Naive thymus-derived CD4-positive, alpha-beta T cell (primary cell): ENCODE data around the gene GLMN. TPM values are rescaled to one million over a fixed set of nuclear protein-coding genes. Genes with fewer than 3 reads are reported as not detected.

Experiments used
- ATAC-seq: fragments of 150-1000 bp; cut with Tn5 transposase; 2 replicates; pipeline ENCODE4 v1.10.0; 2021; ENCODE audit warnings: mild to moderate bottlenecking, moderate library complexity
- CTCF ChIA-PET: fragments of 350-600 bp; sonication (Branson Sonifier 250); formaldehyde crosslinking; loops from one replicate; lab custom pipeline; 2021; ENCODE audit warnings: antibody characterized with exemption; lab: Charles Lee
- POLR2A ChIA-PET: fragments of 350-600 bp; sonication (Branson Sonifier 250); formaldehyde crosslinking; loops from one replicate; lab custom pipeline; 2021; ENCODE audit warnings: antibody characterized with exemption, inconsistent platforms; lab: Charles Lee
- DNase-seq, 9 donors: peaks; one replicate each; pipeline versions ENCODE4 v3.0.0 to v3.0.0-alpha.2; 2020 to 2022; ENCODE audit warnings: mixed read lengths in 1 of 9
- H3K27ac ChIP-seq: one replicate; pipeline ENCODE4 v1.7.0; 2013; ENCODE audit warnings: mild to moderate bottlenecking, low read depth, low read length, moderate library complexity
- H3K27me3 ChIP-seq, 2 donors: one replicate each; pipeline ENCODE4 v1.7.0; 2013; ENCODE audit warnings: low read length in 2 of 2, mild to moderate bottlenecking in 2 of 2, moderate library complexity in 2 of 2; ENCODE audit not compliant: control insufficient read depth in 2 of 2, insufficient read depth in 2 of 2
- H3K36me3 ChIP-seq, 3 experiments: 1 replicate in 2 of 3; 2 replicates in 1 of 3; pipeline ENCODE4 v1.7.0; 2013; ENCODE audit warnings: low read length in 3 of 3, mild to moderate bottlenecking in 3 of 3, moderate library complexity in 1 of 3; ENCODE audit not compliant: insufficient read depth in 3 of 3, control insufficient read depth in 2 of 3
- H3K4me1 ChIP-seq, 2 donors: one replicate each; pipeline ENCODE4 v1.7.0; 2013; ENCODE audit warnings: low read length in 2 of 2, mild to moderate bottlenecking in 2 of 2, moderate library complexity in 1 of 2; ENCODE audit not compliant: control insufficient read depth in 2 of 2, insufficient read depth in 2 of 2
- H3K4me3 ChIP-seq: 2 replicates; pipeline ENCODE4 v1.7.0; 2013; ENCODE audit warnings: mild to moderate bottlenecking, low read length
- H3K9me3 ChIP-seq, 3 experiments: 1 replicate in 2 of 3; 2 replicates in 1 of 3; pipeline ENCODE4 v1.7.0; 2013; ENCODE audit warnings: low read length in 3 of 3; ENCODE audit not compliant: control insufficient read depth in 2 of 3
- H3K27ac Mint-ChIP-seq, 9 donors: one replicate each; pipeline ENCODE4 v1.8.0; 2020 to 2022; ENCODE audit warnings: mixed read lengths in 9 of 9, mild to moderate bottlenecking in 8 of 9, moderate library complexity in 5 of 9, inconsistent platforms in 2 of 9
- H3K27me3 Mint-ChIP-seq, 5 donors: one replicate each; pipeline ENCODE4 v1.8.0; 2021 to 2022; ENCODE audit warnings: mixed read lengths in 5 of 5, mild to moderate bottlenecking in 1 of 5
- H3K36me3 Mint-ChIP-seq, 5 donors: one replicate each; pipeline ENCODE4 v1.8.0; 2020 to 2022; ENCODE audit warnings: mixed read lengths in 5 of 5, mild to moderate bottlenecking in 3 of 5, inconsistent platforms in 1 of 5
- H3K4me1 Mint-ChIP-seq, 7 donors: one replicate each; pipeline ENCODE4 v1.8.0; 2020 to 2022; ENCODE audit warnings: mixed read lengths in 7 of 7, mild to moderate bottlenecking in 3 of 7, inconsistent platforms in 1 of 7
- H3K4me3 Mint-ChIP-seq, 10 donors: one replicate each; pipeline ENCODE4 v1.8.0; 2020 to 2022; ENCODE audit warnings: mild to moderate bottlenecking in 10 of 10, mixed read lengths in 10 of 10, moderate library complexity in 6 of 10, inconsistent platforms in 2 of 10
- H3K9me3 Mint-ChIP-seq, 11 donors: one replicate each; pipeline ENCODE4 v1.8.0; 2020 to 2022; ENCODE audit warnings: mixed read lengths in 11 of 11, mild to moderate bottlenecking in 4 of 11, inconsistent platforms in 1 of 11, moderate library complexity in 1 of 11
- intact Hi-C, 2 donors: fragments of 100-400 bp; cut with micrococcal nuclease; formaldehyde crosslinking; loops; one replicate each; pipeline ENCODE4 v1.15.1; 2023
- polyA plus RNA-seq, 2 donors: library from polyadenylated mRNA; unstranded; fragments of 300-500 nt; fragmentation: Illumina TruSeq; gene quantifications; one replicate each; pipeline ENCODE4 v1.2.3, GENCODE V29; 2021
- total RNA-seq, 6 experiments: library from RNA in 5 of 6; stranded (reverse) in 5 of 6; gene quantifications; 1 replicate in 5 of 6; 2 replicates in 1 of 6; pipeline ENCODE4 v1.2.3 and lab custom pipeline; 2021 to 2026

The GLMN gene
- total and polyA plus RNA-seq, 7 experiments from 2014 or later = 8.6 to 27.0 (median 13.9) TPM

DNA sequence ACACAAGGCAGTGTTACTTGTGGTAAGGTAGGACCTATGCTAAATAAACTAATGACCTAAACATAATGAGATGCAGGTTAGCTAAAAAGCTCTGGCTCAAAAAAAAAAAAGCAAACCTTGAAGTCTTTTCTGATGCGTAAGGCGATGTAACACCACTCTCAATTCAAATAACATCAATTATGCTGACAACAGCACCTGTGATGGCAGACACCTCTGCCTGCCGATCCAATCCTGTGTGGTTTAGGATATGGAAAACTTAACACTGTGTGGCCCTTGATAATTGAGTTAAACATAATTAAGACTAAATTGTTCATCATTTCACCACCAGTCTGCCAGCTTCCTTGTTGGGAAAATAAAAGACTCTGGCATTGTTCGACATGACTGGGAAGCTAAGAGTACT, 9.2 kb upstream of the GLMN start:
- Mint-ChIP-seq H3K4me3 (no peak overlapping the region), H3K4me1 (peaks cover 6 to 26% (median 16%) of the 10 kb centered on the region in 7 donors), H3K27me3 (no peaks in the 10 kb centered on the region), H3K9me3 (no peaks in the 10 kb centered on the region), H3K27ac (no peak overlapping the region), H3K36me3 (peaks cover 7 to 33% (median 19%) of the 10 kb centered on the region in 5 donors)
- intact Hi-C loops = no loop called here
- POLR2A ChIA-PET = interaction anchor here (0.6 kb wide), 1 partner anchor 166 kb away, joined by 3 read pairs; no protein-coding TSS in a partner anchor
- Histone ChIP-seq H3K27ac (no peak overlapping the region), H3K4me3 (no peak overlapping the region), H3K27me3 (no peaks in the 10 kb centered on the region), H3K4me1 (peaks cover 3 to 7% of the 10 kb centered on the region in 2 donors), H3K9me3 (no peaks in the 10 kb centered on the region), H3K36me3 (peaks cover 0 to 7% (median 0%) of the 10 kb centered on the region in 3 experiments)
- DNase-seq (no peak), ATAC-seq (no peak)
- CTCF ChIA-PET = interaction anchor here (0.6 to 1.3 kb wide), 7 partner anchors 11 to 314 kb away, joined by 3 to 5 read pairs (median 4); no protein-coding TSS in a partner anchor

DNA sequence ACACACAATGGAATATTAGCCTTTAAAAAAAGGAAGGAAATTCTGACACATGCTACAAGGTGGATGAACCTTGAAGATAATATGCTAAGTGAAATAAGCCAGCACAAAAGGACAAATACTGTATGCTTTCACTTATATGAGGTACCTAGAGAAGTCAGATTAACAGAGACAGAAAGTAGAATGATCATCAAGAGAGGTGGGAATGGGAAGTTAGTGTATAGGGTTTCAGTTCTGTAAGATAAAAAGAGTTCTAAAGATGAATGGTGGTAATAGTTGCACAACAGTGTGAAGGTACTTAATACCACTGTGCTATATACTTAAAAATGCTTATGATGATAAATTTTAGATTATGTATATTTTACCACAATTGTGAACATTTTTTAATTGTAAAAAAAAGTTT, 7.2 kb upstream of the GLMN start:
- Histone ChIP-seq H3K27ac (no peak overlapping the region), H3K4me3 (no peak overlapping the region), H3K36me3 (peaks cover 0 to 7% (median 0%) of the 10 kb centered on the region in 3 experiments), H3K9me3 (no peaks in the 10 kb centered on the region), H3K4me1 (peaks cover 0 to 2% of the 10 kb centered on the region in 2 donors), H3K27me3 (no peaks in the 10 kb centered on the region)
- no peak overlapping the region for H3K4me3 Mint-ChIP-seq
- H3K36me3 Mint-ChIP-seq = peaks cover 7 to 24% (median 19%) of the 10 kb centered on the region in 5 donors
- no peak for DNase-seq
- CTCF ChIA-PET = no interaction called here
- H3K9me3 Mint-ChIP-seq = no peaks in the 10 kb centered on the region
- H3K4me1 Mint-ChIP-seq = peaks cover 3 to 20% (median 17%) of the 10 kb centered on the region in 7 donors
- H3K27me3 Mint-ChIP-seq = no peaks in the 10 kb centered on the region
- POLR2A ChIA-PET = interaction anchor here (0.7 to 2.0 kb wide), 3 partner anchors 10 to 95 kb away, joined by 3 to 6 read pairs (median 3); no protein-coding TSS in a partner anchor
- intact Hi-C loops = no loop called here
- H3K27ac Mint-ChIP-seq = peak overlapping the region in 2 of 9 donors; percentile 6 to 38
- ATAC-seq = no peak

- intact Hi-C loops = no loop called here
- Mint-ChIP-seq H3K27ac (no peak overlapping the region), H3K36me3 (peaks cover 10 to 29% (median 14%) of the 10 kb centered on the region in 5 donors), H3K4me3 (peak overlapping the region in 4 of 10 donors; percentile 21 to 97 (median 32)), H3K27me3 (no peaks in the 10 kb centered on the region), H3K4me1 (peaks cover 22 to 51% (median 41%) of the 10 kb centered on the region in 7 donors), H3K9me3 (no peaks in the 10 kb centered on the region)
- H3K27me3 ChIP-seq = no peaks in the 10 kb centered on the region
- H3K4me3 ChIP-seq = no peak overlapping the region
- ChIA-PET CTCF (interaction anchor here (0.7 to 1.4 kb wide), 3 partner anchors 9 to 322 kb away, joined by 3 to 6 read pairs (median 4); no protein-coding TSS in a partner anchor), POLR2A (interaction anchor here (0.5 to 1.8 kb wide), 5 partner anchors 9 to 286 kb away, joined by 3 to 5 read pairs (median 3); no protein-coding TSS in a partner anchor)
- no peak for DNase-seq
- peaks cover 0 to 20% (median 0%) of the 10 kb centered on the region in 3 experiments for H3K36me3 ChIP-seq
- no peak overlapping the region for H3K27ac ChIP-seq
- peaks cover 10 to 19% of the 10 kb centered on the region in 2 donors for H3K4me1 ChIP-seq
- no peak for ATAC-seq
- no peaks in the 10 kb centered on the region for H3K9me3 ChIP-seq
Measured at GRCh38 chr1:92301021-92301420, 2.2 kb upstream of the GLMN start.

DNA sequence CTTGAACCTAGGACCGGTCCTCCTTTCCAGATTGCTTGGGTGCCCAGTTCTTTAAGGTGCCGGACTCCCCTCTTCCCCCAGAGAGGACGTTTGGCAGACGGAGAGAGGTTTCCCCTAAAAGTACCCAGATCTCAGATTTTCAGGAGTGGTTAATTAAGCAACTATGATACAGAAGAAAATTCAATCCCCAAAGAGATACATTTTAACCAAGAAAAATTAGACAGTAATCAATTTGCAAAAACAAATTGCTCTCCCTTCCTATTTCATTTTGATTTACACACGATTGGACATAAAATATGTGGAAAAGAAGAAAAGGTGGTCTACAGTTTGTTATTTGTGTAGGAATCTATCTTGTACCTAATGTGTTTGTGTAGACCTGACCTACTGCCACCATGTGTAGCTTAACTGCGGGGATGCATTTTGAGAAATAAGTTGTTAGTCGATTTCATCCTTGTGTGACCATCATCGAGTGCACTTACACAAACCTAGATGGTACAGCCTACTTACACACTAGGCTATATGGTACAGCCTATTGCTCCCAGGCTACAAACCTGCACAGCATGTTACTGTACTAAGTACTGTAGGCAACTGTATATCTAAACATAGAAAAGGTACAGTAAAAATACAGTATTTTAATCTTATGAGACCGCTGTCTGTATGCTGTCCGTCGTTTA, 827 bp upstream of the GLMN start:
- H3K27me3 Mint-ChIP-seq = no peaks in the 10 kb centered on the region
- H3K4me3 Mint-ChIP-seq = peak overlapping the region; percentile 93 to 99 (median 97)
- Histone ChIP-seq H3K4me1 (peaks cover 10 to 19% of the 10 kb centered on the region in 2 donors), H3K27ac (peak overlapping the region; percentile 98), H3K9me3 (no peaks in the 10 kb centered on the region), H3K36me3 (peaks cover 0 to 24% (median 0%) of the 10 kb centered on the region in 3 experiments), H3K27me3 (no peaks in the 10 kb centered on the region), H3K4me3 (peak overlapping the region; percentile 93)
- ChIA-PET POLR2A (interaction anchor here (0.6 to 2.3 kb wide), 8 partner anchors 10 to 532 kb away, joined by 3 to 14 read pairs (median 4); no protein-coding TSS in a partner anchor), CTCF (interaction anchor here (0.7 to 1.5 kb wide), 4 partner anchors 11 to 660 kb away, joined by 3 to 7 read pairs (median 3); no protein-coding TSS in a partner anchor)
- ATAC-seq (no peak), DNase-seq (no peak)
- H3K36me3 Mint-ChIP-seq = peaks cover 13 to 30% (median 20%) of the 10 kb centered on the region in 5 donors
- peak overlapping the region; percentile 91 to 99 (median 97) for H3K27ac Mint-ChIP-seq
- intact Hi-C loops = loop anchor here (1.0 to 10.0 kb wide), 11 partner anchors 15 to 1135 kb away; partner anchors contain the start of genes CDC7 (in 2 of the 2), RPL5 (in 1 of the 2) and TGFBR3 (in 1 of the 2)
- no peaks in the 10 kb centered on the region for H3K9me3 Mint-ChIP-seq
- peaks cover 30 to 61% (median 47%) of the 10 kb centered on the region in 7 donors for H3K4me1 Mint-ChIP-seq

DNA sequence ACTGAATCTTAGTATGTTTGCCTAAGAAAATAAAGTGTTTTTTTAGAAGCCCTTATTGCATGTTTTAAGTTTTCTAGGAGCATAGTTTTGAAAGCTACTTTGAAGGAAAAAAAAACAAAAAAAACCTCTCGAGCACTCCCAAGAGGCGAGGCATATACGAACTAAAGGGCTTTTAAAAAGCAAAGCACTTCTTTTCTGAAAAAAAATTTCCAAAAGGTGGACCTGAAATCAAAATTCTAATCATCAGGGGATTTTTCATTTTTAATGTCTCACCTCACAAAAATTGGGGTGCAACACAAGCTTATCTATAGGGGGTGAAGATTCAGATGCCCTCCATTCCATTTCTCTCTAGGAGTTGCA, 594 bp downstream of the GLMN start:
- Mint-ChIP-seq H3K36me3 (peaks cover 10 to 32% (median 21%) of the 10 kb centered on the region in 5 donors), H3K27me3 (no peaks in the 10 kb centered on the region), H3K4me1 (peaks cover 35 to 65% (median 51%) of the 10 kb centered on the region in 7 donors), H3K9me3 (no peaks in the 10 kb centered on the region), H3K4me3 (peak overlapping the region; percentile 93 to 99 (median 97)), H3K27ac (peak overlapping the region; percentile 91 to 99 (median 97))
- Histone ChIP-seq H3K4me3 (peak overlapping the region; percentile 93), H3K4me1 (peaks cover 10 to 19% of the 10 kb centered on the region in 2 donors), H3K36me3 (peaks cover 0 to 20% (median 0%) of the 10 kb centered on the region in 3 experiments), H3K27me3 (no peaks in the 10 kb centered on the region), H3K9me3 (no peaks in the 10 kb centered on the region), H3K27ac (peak overlapping the region; percentile 98)
- intact Hi-C loops = loop anchor here (1.0 to 10.0 kb wide), 11 partner anchors 18 to 1133 kb away; partner anchors contain the start of genes CDC7 (in 2 of the 2), BTBD8 (in 1 of the 2), RPL5 (in 1 of the 2) and TGFBR3 (in 1 of the 2)
- ATAC-seq (no peak), DNase-seq (peak in 1 of 9 donors; percentile 10)
- POLR2A ChIA-PET = interaction anchor here (0.8 to 2.3 kb wide), 2 partner anchors 20 to 382 kb away, joined by 3 to 14 read pairs; no protein-coding TSS in a partner anchor
- CTCF ChIA-PET = interaction anchor here (0.8 to 1.5 kb wide), 4 partner anchors 12 to 299 kb away, joined by 3 to 7 read pairs (median 4); no protein-coding TSS in a partner anchor

DNA sequence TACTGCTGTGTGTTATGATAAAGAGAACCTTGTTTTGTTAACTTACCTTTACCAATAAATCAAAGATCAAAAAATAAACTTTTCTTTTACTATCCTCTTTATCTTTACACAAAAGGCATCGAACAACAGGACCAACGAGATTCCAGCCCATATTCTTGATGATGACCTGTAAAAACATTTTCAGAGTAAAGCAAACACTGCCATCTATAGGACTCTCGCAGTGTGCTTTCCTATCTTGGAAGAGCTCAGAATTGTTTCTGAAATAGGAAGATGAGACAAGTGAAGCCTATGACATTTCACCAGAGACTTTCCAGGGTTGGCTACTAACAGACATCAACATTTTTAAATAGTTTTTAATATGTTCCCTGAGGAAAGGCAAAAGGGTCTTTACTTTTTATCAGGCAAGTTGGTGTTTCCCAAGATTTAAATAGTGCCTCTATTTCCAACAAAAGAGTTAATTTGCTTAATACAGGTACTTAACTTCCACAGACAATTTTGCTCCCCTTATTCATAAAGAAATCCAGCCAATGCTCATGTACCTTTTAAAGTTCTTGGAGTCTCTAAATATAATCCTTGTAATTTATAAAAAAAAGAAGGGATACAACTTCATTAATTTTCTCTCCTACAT, 7.3 kb downstream of the GLMN start:
- CTCF ChIA-PET = interaction anchor here (0.6 to 2.6 kb wide), 12 partner anchors 32 to 411 kb away, joined by 3 to 27 read pairs (median 4); no protein-coding TSS in a partner anchor

More for the DNA sequence above, 7.3 kb downstream of the GLMN start:
- H3K36me3 Mint-ChIP-seq = peaks cover 15 to 45% (median 34%) of the 10 kb centered on the region in 5 donors
- Histone ChIP-seq H3K4me1 (no peaks in the 10 kb centered on the region), H3K4me3 (no peak overlapping the region), H3K9me3 (no peaks in the 10 kb centered on the region), H3K27me3 (no peaks in the 10 kb centered on the region), H3K27ac (no peak overlapping the region), H3K36me3 (peaks cover 0 to 21% (median 3%) of the 10 kb centered on the region in 3 experiments)
- POLR2A ChIA-PET = no interaction called here
- no peak overlapping the region for H3K27ac Mint-ChIP-seq
- ATAC-seq = peak; percentile 65
- no peak overlapping the region for H3K4me3 Mint-ChIP-seq
- peaks cover 18 to 31% (median 24%) of the 10 kb centered on the region in 7 donors for H3K4me1 Mint-ChIP-seq
- no peaks in the 10 kb centered on the region for H3K9me3 Mint-ChIP-seq
- H3K27me3 Mint-ChIP-seq = no peaks in the 10 kb centered on the region
- peak in 4 of 9 donors; percentile 5 to 45 (median 41) for DNase-seq
- intact Hi-C loops = loop anchor here (1.0 to 10.0 kb wide), 6 partner anchors 19 to 1127 kb away; no protein-coding TSS in a partner anchor
